T1000 (cell line): ENCODE data around the gene ALCAM.

Source experiments
- DNase-seq: peaks from one replicate; lab custom pipeline; 2025; ENCODE audit warnings: mixed read lengths; lab: John Stamatoyannopoulos, UW

Gene ALCAM

DNA sequence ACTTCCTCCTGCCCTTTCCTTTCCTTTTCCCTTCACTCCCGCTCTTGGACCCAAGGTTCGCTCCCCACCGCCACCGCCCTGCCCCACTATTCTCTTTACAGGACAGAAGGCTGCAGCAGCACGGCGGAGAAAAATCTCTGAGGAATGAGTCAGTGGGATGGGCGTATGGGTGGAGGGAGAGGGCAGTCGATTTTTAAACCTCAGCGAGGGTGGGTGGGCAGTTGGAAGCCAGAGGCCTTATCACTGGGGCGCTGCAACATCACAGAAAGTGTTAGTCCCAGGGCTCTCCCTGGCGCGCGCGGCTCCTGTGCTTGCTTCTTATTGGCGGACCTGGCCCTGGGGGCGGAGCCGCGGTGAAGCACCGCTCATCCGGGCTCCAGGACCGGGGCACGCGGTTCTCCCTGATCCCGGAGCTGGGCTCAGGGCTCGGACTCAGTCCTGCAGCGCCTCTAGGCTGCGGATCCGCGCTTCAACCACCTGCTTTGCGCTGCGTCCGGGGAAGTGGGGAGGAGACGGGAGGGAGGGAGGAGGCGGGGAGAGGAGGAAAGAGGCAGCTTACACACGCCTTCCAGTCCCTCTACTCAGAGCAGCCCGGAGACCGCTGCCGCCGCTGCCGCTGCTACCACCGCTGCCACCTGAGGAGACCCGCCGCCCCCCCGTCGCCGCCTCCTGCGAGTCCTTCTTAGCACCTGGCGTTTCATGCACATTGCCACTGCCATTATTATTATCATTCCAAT lies at the start of gene ALCAM:
Gene ALCAM, plus strand, starts transcription at position 584 of the 737 bp plus-strand sequence.
- peak; percentile 95 for DNase-seq

DNA sequence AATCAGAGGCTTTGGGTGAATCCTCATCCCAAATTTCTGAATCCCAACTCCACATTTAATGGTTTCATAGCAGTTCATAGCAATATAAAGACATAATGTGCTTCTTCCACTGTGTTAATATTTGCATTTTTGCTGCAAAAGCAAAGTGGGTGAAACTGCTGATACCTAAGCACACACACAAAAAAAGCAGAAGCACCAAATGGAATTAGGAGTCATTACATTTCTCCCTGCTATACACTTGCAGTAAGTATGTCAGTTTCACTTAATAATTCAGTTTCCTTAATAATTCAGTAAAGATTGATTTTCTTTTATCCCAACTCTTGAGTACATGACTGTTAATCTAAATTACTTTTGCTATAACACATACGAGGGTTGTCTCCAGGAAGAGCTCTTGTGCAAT lies 48.9 kb upstream of the ALCAM start:
- no peak for DNase-seq

DNA sequence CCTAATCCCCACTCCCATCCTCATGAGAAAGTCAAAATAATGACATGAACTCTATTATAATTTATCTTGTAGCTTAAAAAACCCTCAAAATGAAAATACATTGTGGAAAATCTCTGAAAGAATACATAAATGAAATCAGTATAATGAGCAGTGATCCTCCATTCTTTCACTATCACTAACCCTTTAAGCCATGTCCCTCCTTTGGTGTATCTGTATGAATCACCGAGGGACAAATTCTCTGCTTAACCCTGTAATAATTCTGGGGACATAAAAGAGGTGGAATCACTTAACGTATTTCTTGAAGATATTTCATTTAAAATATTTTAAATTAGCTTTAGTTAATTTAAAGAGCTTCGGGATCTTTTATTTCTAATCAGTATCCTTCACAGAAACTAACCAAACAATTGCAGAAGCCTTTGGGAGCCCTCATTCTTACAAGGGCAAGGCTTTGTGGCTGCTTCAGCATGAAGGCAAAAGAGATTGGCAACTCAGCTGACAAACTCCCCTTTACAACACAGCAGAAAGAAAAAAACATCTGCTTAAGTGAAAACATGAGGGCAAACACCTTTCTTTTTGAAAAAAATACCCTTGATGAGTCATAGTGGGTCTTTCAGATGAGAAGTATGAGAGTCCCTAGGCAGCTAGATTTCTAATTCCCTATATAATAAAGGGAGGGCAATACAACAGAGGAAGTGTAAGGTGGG lies 44.0 kb upstream of the ALCAM start:
- DNase-seq = no peak

DNA sequence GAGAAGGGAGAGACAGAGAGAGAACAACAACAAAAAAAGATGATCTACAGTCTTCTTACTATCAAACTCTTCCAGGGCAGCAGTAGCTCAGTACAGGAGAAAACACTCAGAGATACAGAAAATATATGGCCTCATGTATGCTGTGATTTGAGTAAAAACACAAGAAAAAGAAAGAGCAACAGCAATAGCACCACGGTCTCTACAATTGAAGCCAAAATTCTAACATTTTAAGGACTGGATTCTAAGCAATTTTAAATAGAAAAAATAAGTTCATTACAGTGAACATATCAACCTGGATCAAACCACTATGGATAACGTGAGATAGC lies 43.5 kb upstream of the ALCAM start:
- DNase-seq = no peak

DNA sequence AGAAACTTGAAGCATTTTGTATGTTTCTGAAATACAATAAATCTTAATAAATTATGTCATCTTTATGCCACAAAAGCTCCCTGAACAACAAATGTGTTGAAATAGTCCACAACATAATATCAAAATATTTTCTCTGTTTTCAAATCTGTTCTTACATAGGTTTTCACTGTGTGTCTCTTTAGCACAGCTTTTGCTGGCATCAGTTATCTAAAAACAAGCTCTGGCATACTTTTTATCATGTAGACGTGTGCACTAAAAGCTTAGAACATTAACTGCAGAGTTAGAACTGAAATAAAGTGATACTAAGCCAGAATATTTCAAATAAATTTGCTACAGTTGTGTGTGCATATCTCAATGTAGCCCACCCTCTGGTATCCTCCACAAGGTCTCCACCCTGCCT lies 41.8 kb upstream of the ALCAM start:
- DNase-seq = no peak

DNA sequence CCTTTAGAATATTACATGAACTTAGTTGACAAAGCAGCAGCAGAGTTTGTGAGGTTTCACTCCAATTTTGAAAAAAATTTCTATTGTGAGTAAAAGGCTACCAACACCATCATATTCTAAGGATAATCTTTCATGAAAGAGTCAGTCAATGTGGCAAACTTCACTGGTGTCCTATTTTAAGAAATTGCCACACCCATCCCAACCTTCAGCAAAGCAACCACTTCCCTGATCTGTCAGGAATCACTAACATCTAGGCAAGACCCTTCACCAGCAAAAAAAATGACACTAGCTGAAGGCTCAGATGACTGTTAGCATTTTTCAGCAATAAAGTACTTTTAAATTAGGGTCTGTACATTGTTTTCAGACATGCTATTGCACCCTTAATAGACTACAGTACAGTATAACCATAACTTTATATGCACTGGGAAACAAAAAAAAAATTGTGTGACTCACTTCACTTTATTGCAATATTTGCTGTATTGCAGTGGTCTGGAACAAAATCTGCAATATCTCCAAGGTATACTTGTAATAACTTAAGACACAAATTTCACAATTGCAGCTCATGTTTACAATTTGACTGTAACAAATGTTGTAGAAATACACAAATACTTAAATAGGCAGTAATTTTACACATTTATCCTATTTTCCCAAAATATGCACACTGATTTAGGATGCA lies 38.9 kb upstream of the ALCAM start:
- no peak for DNase-seq

DNA sequence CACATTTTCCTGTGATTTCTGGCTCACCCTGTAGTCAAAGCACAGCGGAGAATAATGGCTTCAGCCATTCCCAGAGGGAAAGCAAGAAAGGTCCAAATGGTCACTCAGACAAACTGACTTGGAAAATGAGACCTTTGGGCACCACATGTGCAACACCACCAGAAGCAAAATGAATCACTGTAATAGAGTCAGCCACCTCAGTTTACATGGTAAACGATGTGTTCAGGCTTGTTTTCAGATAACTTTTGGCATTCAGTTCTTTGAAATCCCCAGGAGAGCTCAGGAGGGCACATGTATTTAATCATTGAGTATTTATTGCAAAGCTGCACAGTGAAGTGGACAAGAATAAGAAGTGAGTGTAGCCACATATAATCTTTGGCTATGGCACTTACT lies 38.4 kb upstream of the ALCAM start:
- DNase-seq = no peak

DNA sequence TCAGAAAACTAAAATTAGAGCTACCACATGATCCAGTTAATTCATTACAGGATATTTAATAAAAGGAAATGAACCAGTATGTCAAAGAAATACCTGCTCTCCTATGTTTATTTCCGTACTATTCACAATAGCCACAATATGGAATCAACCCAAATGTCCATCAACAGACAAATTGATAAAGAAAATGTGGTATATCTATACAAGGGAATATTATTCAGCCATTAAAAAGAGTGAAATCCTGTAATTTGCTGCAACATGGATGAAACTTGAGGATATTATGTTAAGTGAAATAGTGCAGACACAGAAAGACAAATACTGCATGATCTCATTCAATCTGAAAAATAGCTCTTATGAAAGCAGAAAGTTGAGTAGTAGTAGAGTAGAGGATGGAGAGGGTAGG lies 33.7 kb upstream of the ALCAM start:
- no peak for DNase-seq

DNA sequence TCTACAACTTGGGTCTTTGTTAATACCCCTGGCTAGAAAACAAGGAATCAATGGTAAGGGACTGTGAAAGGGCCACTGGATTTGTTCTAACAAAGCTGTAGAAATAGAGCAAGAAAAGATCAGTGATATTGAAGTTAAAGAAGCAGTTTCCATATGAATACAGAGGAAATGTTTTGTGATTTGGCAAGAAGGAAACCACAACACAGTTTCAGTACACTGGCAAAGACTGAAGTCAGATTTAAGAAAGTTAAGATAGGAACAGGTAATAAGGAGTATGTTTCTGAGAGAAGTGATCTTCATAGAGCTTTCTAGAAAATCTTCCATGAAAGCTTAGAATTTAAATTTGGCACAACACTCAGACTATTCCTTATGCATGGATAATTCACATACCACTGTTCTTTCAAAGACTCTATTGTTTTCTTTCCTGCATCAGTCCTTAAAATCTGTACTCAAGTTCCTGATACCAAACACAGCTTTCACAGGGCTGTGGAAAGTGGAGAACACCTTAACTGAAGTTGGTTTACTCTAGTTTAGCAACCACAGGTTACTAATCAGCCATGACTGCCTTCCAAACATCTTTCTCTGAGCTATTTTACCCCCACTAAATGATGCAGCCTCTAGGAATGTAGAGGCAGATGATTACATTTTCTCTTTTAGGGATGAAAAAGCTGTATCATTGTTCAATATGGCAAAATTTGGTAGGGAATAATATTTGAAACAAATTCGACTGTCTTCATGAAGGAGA lies 32.4 kb upstream of the ALCAM start:
- no peak for DNase-seq

DNA sequence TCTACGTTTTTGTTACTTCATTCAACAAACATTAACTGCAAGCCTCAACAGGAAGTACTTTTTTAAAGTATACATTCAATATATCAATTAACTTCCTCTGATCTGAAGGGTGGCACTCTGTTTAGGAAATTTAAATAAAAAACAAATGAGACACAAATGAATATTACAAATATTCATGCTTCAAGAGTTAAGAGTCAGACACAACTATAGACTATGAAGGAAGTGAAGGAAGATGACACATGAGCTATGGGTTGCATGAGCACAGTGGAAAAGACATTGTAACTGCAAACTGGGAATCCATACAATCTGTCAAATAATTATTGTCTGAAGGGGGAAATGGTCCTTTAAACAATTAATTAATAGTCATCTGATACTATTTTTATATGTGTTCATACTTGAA lies 26.8 kb upstream of the ALCAM start:
- no peak for DNase-seq

DNA sequence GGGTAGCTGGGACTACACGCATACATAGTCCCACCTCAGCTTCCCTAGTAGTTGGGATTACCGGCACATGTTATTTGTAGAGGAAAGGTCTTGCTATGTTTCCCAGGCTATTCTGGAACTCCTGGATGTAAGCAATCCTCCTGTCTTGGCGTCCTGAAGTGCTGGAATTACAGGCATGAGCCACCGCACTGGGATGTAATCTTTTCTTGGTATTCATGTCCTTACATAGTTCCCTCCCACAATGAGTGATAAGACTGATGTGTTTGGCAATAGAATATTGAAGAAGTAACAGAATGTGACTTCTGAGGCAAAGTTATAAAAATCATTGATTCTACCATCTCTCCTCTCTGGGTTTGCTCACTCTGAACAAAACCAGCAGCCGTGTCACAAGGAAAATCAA lies 22.7 kb upstream of the ALCAM start:
- DNase-seq = no peak

DNA sequence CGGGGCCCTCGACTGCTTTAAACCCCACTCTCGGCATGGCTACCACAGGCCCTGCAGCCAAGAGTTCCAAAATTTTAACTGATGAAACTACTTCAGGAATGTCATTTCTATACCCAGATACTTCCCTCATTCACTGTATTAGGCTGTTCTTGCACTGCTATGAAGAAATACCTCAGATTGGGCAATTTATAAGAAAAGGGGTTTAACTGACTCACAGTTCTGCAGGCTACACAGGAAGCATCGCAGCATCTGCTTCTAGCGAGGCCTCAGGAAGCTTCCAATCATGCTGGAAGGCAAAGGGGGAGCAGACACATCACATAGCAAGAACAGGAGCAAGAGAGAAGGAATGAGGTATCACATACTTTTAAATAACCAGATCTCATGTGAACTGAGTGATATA lies 21.6 kb upstream of the ALCAM start:
- no peak for DNase-seq

DNA sequence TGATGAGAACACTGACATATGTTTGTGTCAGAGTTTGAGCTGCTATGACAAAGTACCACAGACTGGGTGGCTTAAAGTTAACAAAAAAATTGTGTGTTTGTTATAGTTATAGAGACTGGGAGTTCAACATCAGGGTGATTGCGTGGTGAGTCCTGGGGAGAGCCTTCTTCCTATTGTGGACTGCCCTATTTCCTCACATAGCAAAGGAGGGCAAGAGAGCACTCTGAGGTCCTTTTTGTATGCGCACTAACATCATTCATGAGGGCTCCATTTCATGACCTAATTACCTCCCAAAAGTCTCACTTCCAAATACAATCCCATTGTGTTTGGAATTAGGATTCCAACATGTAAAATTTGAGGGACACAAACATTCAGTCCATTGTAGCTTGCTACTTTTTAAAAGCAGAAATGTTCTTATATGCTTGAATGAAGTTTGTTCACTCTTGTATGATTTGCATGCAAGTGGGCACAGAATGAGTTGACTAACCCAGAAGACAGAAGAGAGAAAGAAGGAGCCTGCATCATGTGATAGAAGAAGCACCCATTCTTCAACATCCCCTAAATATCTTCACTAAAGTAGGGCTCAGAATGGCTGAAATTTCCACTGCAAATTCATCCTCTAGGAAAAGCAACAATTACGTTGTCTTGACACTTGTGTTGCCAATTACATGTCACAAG lies 18.9 kb upstream of the ALCAM start:
- no peak for DNase-seq

DNA sequence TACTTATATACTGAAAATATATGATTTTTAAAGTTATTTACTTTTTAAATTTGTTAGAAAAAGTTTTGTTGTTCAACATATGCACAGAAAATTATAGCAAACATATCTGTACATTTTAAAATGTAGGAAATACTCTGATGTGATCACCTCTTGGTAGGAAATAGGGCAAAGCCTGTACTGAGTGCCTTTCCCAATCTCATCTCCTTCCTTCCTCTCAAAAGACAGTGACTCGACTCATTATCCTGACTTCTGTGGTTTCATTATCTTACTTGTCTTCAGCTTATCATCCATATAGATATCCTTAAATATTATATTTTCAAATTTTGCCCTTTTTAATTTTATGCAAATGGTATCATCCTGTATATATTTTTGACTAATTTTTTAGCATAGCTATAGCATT lies 18.4 kb upstream of the ALCAM start:
- no peak for DNase-seq

DNA sequence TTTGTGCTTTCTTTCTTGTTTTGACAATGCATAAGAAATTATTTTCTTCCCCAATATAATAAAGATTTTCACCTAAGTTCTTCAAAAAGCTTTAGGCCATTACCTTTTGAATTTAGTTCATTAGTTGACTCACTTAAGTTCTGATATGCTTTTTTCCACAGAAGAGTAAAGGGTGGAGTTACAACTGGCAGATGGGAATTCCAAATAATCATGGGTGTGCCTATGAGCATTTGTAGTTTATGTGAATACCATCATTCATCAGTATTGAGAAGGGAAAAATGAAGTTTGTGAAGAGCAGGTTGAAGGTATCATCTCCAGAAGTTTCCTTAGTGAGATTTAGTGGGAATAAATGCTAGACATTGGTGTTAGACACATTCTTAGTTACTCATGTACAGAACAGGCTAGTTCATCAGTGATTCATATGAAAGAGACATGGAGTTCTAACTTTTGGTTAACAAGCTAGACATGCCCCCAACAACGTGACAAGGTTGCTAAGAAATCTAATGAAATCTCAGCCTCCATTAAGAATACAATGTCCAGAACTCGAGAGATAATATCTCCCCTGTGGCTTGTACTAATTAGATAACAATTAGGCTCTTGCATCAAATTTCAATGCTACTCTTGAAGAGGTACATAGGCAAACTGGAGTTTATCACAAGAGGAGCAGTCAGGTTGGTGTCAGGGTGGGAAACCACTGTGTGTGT lies 16.9 kb upstream of the ALCAM start:
- DNase-seq = no peak

DNA sequence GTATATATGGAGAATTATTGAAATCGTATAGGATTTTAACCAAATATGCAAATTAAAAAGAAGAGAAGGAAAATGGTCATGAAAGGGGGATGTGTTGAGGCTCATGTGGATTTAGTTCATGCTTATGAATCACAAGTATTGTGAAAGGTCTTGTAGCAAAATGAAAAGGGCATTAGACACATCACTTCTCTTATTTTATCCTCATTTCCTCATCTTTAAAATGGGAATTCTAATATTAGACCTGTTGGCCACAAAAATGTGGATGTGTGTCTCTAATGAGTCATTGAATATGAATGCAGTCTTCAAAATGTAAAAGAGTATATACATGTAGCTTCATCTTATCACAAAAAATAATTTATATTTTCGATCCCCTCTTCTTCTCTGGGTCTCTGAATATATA lies 14.9 kb upstream of the ALCAM start:
- DNase-seq = no peak

DNA sequence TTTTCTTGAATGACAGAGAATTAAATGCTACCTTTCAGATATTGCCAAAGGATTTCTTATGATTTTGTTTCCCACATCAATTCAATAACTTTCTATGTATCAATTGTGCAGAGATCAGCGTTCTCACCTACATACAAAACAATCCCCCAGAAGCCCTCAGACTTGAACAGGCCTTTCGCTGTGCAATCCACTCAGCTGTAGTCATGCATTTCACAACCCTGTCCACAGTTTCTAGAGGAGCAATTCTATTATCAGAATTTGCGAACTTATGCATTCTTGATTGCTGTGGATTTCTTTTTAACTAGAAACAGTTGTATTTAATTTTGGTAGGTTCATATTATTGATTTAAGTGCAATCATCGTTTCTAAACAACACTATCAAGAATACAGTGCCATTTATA lies 13.7 kb upstream of the ALCAM start:
- no peak for DNase-seq

DNA sequence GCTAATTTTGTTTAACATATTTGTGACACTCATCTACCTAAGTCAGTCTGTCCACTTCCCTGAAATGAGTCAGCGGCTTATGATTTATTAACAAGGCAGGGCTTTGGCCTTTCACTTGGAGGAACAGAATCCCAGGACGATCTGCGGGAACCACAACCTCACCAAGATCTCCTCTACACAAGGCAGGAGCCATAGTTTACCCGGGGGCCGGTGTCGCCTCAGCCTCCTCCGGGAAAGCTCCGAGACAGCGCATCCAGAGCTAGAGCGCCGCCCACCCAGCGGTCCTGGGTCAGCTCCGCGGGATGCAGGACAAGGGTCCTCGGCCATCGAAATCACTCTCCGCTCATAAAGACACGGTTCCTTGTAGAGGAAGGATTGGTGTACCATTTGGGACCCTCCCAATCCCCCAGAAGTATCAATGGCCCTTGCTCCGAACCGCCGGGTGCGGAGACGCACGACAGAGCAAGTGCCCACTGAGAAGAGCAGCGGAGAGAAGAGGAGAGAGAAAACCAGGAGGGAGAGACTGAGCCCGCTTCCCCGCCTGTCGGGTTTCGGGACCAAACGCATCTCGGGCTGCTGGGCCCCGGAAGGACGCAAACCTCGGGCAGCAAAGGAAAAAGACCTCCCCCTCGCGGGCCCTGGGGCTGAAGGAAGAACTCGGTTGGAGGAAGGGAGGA lies 13.1 kb upstream of the ALCAM start:
- no peak for DNase-seq

DNA sequence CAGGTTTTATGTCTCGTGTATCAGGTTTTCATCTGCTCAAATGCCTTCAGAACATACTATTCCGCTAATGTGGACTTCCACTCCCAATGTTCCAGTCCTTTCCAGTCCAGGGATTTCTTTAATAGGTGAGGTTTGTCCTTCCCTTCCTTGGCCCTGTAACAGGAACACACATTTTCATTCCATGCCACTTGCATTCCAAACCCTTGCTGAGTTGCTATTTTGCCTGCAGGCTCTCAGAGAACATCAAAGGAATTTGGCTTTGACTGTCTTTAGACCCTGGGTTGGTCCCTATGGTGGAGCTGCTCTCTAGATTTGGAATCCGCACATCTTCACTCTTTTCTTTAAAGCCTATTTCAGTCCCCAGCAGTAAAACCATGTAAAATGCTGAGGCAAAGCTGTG lies 12.3 kb upstream of the ALCAM start:
- no peak for DNase-seq

DNA sequence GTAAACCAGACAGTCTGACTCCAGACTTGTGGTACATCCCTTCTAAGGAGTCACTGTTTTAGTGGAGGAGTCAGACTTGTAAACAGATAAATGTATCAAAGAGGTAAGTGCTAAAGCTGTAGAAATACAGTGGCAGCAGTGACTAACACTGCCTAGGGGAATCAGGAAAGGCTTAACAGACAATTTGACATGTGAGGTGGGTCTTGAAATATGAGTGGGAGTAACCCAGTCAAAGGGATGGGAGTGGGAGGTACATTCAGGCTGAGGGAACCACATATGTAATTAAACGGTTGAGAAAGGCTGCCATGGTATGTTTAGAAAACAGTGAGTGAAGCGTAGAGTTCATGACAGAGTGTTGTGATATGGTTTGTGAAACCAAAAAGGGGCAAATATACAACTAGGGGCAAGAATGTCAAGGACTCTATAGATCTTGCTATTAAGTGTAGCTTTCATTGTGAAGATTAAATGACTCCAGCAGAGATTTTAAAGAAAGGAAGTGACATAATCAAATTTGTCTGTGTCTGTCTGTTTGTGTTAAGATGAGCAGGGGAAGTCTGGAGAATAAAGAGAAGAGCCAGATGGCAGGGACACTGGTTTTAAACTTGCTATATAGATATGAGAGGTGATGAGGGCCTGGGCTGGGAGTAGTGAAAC lies 11.2 kb upstream of the ALCAM start:
- DNase-seq = no peak
